Measurements from ENCODE around the gene FGD2.

The FGD2 gene

DNA sequence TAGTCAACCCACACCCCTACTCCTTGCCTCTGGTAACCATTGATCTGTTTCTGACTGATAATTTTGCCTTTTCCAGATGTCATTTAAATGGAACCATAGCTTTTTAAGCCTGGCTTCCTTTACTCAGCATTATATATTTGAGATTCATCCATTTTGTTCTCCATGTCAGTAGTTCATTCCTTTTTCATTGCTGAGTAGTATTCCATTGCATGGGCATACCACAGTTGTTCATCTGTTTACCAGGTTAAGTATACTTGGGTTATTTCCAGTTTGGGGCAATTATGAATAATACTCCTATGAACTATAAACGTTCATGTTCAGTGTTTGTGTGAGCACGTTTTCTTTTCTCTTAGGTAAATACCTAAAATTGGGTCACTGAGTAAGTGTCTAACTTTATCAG, 25.1 kb downstream of the FGD2 start:
- Histone ChIP-seq H3K79me2 (ENCODE audit: insufficient read depth, low read length) (no peaks in the 10 kb centered on the region), H3F3A (ENCODE audit: insufficient read depth) (no peaks in the 10 kb centered on the region), H3K9me3 (ENCODE audit: insufficient read depth, low read length) (peaks cover 7% of the 10 kb centered on the region), H3K4me2 (ENCODE audit: low read depth, low read length, poor library complexity, severe bottlenecking) (no peak overlapping the region), H2AFZ (ENCODE audit: low read depth, low read length, severe bottlenecking) (no peak overlapping the region), H3K4me3 (ENCODE audit: insufficient read depth, low read length, poor library complexity, severe bottlenecking) (no peak overlapping the region), H3K27ac (ENCODE audit: low read depth, low read length) (no peak overlapping the region), H3K9ac (ENCODE audit: low read length) (no peak overlapping the region), H3K36me3 (ENCODE audit: low read length) (peaks cover 10% of the 10 kb centered on the region), H3K27me3 (ENCODE audit: low read length) (no peaks in the 10 kb centered on the region), H3K9me2 (replicated peaks; ENCODE audit: insufficient read depth, low read length) (no peaks in the 10 kb centered on the region), H4K20me1 (ENCODE audit: low read depth, low read length) (no peaks in the 10 kb centered on the region)
- no peak for TF ChIP-seq EZH2phosphoT487 (conservative IDR thresholded peaks at IDR 0.05; ENCODE audit: low read length)
- no peak for TF ChIP-seq CTCF (IDR thresholded peaks at IDR 0.05; ENCODE audit: insufficient read depth, low read length, poor library complexity, severe bottlenecking)

- H2AFZ ChIP-seq (ENCODE audit: low read depth, low read length, severe bottlenecking) = no peak overlapping the region
- H3K79me2 ChIP-seq (ENCODE audit: insufficient read depth, low read length) = no peaks in the 10 kb centered on the region
- H3K36me3 ChIP-seq (ENCODE audit: low read length) = peaks cover 10% of the 10 kb centered on the region
- H3F3A ChIP-seq (ENCODE audit: insufficient read depth) = no peaks in the 10 kb centered on the region
- no peaks in the 10 kb centered on the region for H3K27me3 ChIP-seq (ENCODE audit: low read length)
- H3K27ac ChIP-seq (ENCODE audit: low read depth, low read length) = no peak overlapping the region
- peaks cover 7% of the 10 kb centered on the region for H3K9me3 ChIP-seq (ENCODE audit: insufficient read depth, low read length)
- H3K9ac ChIP-seq (ENCODE audit: low read length) = no peak overlapping the region
- TF ChIP-seq CTCF (IDR thresholded peaks at IDR 0.05; ENCODE audit: insufficient read depth, low read length, poor library complexity, severe bottlenecking) (no peak), EZH2phosphoT487 (conservative IDR thresholded peaks at IDR 0.05; ENCODE audit: low read length) (no peak)
- H3K4me3 ChIP-seq (ENCODE audit: insufficient read depth, low read length, poor library complexity, severe bottlenecking) = no peak overlapping the region
- H4K20me1 ChIP-seq (ENCODE audit: low read depth, low read length) = no peaks in the 10 kb centered on the region
- no peaks in the 10 kb centered on the region for H3K9me2 ChIP-seq (replicated peaks; ENCODE audit: insufficient read depth, low read length)
- H3K4me2 ChIP-seq (ENCODE audit: low read depth, low read length, poor library complexity, severe bottlenecking) = no peak overlapping the region
Observed at GRCh38 chr6:37032239-37032638, 26.8 kb downstream of the FGD2 start.

DNA sequence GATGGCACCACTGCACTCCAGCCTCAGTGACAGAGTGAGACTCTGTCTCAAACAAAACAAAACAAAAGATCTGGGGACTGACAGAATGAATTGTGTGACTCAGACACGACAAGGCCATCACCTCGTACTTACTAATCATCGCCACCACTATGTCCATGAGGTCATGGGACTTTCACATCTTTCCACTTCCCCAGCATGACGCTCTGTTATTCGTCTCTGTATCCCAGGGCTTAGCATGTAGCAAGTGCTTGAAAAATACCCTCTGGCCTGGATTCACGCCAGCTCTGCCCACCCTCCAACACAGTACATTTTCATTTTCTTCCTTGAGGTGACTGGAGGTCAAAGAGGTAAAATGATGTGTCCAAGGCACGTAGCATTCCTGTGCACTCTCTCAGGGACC, 27.8 kb downstream of the FGD2 start:
- Histone ChIP-seq H2AFZ (ENCODE audit: low read depth, low read length, severe bottlenecking) (no peak overlapping the region), H3K36me3 (ENCODE audit: low read length) (peaks cover 10% of the 10 kb centered on the region)
- TF ChIP-seq EZH2phosphoT487 (conservative IDR thresholded peaks at IDR 0.05; ENCODE audit: low read length) = no peak
- no peak for TF ChIP-seq CTCF (IDR thresholded peaks at IDR 0.05; ENCODE audit: insufficient read depth, low read length, poor library complexity, severe bottlenecking)

More for the DNA sequence above, 27.8 kb downstream of the FGD2 start:
- Histone ChIP-seq H3K9me2 (replicated peaks; ENCODE audit: insufficient read depth, low read length) (no peaks in the 10 kb centered on the region), H3F3A (ENCODE audit: insufficient read depth) (no peaks in the 10 kb centered on the region), H3K4me2 (ENCODE audit: low read depth, low read length, poor library complexity, severe bottlenecking) (no peak overlapping the region), H4K20me1 (ENCODE audit: low read depth, low read length) (no peaks in the 10 kb centered on the region), H3K9ac (ENCODE audit: low read length) (no peak overlapping the region), H3K27ac (ENCODE audit: low read depth, low read length) (no peak overlapping the region), H3K79me2 (ENCODE audit: insufficient read depth, low read length) (no peaks in the 10 kb centered on the region), H3K27me3 (ENCODE audit: low read length) (no peaks in the 10 kb centered on the region), H3K4me3 (ENCODE audit: insufficient read depth, low read length, poor library complexity, severe bottlenecking) (no peak overlapping the region), H3K9me3 (ENCODE audit: insufficient read depth, low read length) (peaks cover 7% of the 10 kb centered on the region)
